GM18909 (cell line): ENCODE results near the gene CNDP2.

Source experiments
- ATAC-seq: cut with Tn5 transposase; IDR thresholded peaks from one replicate; pipeline ENCODE4 v1.9.1; 2021; ENCODE audit warnings: mild to moderate bottlenecking; ENCODE audit not compliant: unreplicated experiment, poor library complexity

CNDP2 gene

DNA sequence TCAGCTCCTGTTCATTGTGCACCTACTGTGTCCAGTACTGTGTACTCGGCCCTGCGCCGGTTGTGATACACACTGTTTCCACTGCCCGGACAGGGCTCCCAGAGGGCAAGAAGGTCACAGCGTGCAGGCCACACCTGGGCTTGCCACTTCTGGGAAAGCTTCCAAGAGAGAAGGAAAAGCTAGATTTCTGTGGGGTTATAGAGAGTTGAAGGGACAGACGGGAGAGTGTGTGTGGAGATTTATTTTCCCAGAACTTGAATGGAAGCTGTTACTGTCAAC lies 34.4 kb downstream of the CNDP2 start:
- ATAC-seq, result no peak

GRCh38 chr18:74531043-74531442 lies 34.9 kb downstream of the CNDP2 start:
- ATAC-seq, result no peak

- ATAC-seq, result no peak
Measured at GRCh38 chr18:74532511-74533025, 36.4 kb downstream of the CNDP2 start.

- ATAC-seq, result no peak
Measured at GRCh38 chr18:74533666-74534065, 37.5 kb downstream of the CNDP2 start.

GRCh38 chr18:74534150-74534969 lies 38.2 kb downstream of the CNDP2 start, which contains the start of gene CNDP1:
Gene CNDP1 (plus strand): TSS chr18:74534500. CDS start chr18:74534668, 168 bp downstream.
- ATAC-seq, result no peak

- peak; percentile 61 for ATAC-seq
Measured at GRCh38 chr18:74534981-74535649, 39.0 kb downstream of the CNDP2 start.

GRCh38 chr18:74539289-74539688 lies 43.1 kb downstream of the CNDP2 start:
- ATAC-seq, result no peak

- ATAC-seq, result no peak
Measured at GRCh38 chr18:74540652-74541421, 44.7 kb downstream of the CNDP2 start.

GRCh38 chr18:74541703-74542555 lies 45.8 kb downstream of the CNDP2 start:
- ATAC-seq, result no peak

- no peak for ATAC-seq
Measured at GRCh38 chr18:74544898-74545297, 48.7 kb downstream of the CNDP2 start.

DNA sequence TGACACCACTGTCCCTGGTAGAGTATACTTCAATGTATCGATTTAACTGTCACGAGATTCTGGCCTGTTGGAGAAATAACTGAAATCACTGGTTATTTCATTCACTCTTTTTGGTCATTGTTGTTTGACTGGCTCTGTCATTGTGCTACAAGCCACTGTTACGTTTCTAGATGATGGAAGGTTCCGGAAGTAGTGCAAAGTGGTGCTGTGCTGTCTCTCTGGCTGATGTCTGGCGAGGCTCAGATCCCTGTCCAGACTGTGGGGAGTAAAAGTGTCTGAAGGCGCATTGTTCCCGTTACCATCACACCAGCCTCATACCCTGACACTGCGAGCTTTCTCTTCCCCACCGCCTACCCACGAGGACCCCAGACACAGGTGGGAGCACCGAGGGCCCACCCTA lies 49.8 kb downstream of the CNDP2 start:
- no peak for ATAC-seq

DNA sequence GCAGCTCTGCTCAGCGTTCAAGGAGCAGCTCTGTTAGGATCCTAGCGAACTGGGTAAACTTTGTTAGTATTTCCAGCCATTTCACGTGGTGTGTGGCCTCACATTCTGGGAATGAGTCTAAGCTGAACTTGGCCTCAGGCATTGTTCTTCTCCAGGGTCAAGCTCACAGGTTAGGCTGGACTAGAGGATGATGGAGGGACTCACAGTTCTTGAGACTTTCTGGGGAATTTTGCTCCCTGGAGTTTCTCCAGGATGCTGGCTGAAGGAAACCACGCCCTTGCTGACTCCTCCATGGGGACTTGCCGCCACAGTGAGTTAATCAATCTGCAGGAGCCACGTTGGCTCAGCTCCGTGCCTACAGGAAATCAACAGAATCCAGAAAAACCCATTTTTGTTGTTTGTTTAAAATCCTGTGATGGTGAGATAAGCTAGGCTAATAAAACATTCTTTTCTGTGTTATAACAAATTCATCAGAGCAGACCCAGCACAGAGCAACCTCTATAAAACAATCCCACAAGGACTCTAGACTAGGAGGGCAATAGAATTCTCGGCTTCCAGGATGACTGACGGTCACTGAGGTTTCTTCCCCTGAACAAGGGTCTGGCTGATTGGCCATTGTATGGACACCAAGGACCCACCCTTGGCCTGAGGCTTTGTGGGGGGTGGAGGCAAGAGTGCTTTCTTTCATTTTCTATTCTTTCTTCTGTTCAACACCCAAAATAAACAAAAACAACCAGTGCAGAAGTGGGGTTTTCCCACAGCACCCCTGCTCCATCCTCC lies 50.8 kb downstream of the CNDP2 start:
- ATAC-seq, result no peak

DNA sequence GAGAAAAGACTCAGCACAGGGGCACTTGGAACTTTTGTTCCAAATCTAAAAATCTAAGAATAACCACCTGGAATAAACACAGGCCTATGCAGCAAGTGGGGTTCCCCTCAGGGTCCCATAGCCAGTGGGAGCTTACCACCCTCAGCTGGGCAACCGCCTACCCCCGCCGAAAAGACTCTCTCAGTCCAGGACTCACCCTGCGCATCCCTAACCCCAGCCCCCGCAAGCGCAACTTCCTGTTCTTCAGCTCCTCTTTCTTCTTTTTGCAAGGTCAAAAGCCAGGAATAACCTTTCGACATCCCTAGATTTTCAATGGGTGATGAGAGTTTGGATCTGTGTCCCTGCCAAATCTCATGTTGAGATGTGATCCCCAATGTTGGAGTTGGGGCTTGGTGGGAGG lies 51.7 kb downstream of the CNDP2 start:
- no peak for ATAC-seq

DNA sequence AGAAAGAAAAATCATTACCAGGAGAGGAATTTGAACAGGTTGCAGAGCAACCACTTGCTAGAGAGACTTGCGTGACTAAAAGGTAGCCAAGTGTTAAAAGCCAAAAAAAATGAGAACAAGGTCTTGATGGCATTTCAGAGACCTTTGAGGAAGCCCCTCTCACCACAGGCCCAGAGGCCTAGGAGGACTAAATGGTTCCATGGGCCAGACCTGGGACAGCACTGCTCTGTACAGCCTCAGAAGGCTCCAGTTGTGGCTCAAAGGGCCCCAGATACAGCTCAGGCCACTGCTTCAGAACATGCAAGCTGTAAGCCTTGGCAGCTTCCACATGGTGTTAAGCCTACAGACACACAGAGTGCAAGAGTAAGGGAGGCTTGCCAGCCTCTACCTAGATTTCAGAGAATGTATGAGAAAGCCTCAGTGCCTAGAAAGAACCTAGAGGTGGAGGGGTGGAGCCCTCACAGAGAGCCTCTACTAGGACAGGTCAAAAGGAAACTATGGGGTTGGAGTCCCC lies 53.5 kb downstream of the CNDP2 start:
- no peak for ATAC-seq

DNA sequence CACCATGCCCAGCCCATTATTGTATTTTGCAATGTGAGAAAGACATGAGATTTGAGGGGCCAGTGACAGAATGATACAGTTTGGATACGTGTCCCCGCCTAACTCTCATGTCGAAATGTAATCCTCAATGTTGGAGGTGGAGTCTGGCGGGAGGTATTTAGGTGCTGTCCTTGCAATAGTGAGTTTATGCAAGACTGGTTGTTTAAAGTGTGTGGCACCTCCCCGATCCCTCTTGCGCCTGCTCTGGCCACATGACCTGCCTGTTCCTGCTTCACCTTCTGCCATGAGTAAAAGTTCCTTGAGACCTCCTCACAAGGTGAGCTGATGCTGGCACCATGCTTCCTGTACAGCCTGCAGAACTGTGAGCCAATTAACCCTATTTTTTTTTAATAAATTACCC lies 54.7 kb downstream of the CNDP2 start:
- no peak for ATAC-seq

DNA sequence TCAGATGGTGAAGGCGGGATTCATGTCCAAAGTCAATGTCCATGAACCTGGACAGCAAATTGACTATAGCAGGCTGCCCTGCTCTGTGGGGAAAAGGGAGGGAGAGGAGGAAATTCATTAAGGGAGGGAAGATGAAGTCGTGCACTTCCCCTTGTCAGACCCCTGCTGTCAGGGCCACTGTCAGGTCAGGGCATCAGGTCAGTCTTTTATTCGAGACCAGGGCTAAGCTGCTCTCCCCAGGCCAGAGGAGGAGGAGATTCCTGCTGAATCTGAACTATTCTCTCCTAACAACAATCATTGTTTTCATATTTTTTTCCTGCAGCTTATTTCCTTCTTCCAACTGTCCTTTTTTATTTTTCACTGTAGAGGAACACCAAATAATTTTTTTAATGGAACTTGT lies 55.3 kb downstream of the CNDP2 start:
- no peak for ATAC-seq

GRCh38 chr18:74551936-74552555 lies 55.9 kb downstream of the CNDP2 start:
- peak; percentile 98 for ATAC-seq

- no peak for ATAC-seq
Measured at GRCh38 chr18:74556126-74556525, 60.0 kb downstream of the CNDP2 start.

- no peak for ATAC-seq
Measured at GRCh38 chr18:74558096-74558495, 61.9 kb downstream of the CNDP2 start.
